Right lobe of liver (tissue), 6 donors: ENCODE data around the gene AGO1. TPM values are rescaled to one million over a fixed set of nuclear protein-coding genes. Genes with fewer than 3 reads are reported as not detected.
"Not testable (repeated sequence)": the region's sequence is repeated elsewhere in the genome, so short reads cannot be mapped to it uniquely, and the experiment has no call there.

Experiments
- ATAC-seq, 4 donors: fragments of 200-7000 bp; cut with Tn5 transposase; one replicate each; pipeline ENCODE4 v1.9.1; 2020; ENCODE audit warnings: mild to moderate bottlenecking in 4 of 4, moderate library complexity in 4 of 4
- DNase-seq, 3 donors: peaks; one replicate each; pipeline ENCODE4 v3.0.0-alpha.2; 2020
- H3K27ac ChIP-seq, 3 donors: fragments of 200-600 bp; one replicate each; pipeline ENCODE4 v1.8.0; 2022
- H3K27me3 ChIP-seq, 2 donors: fragments of 200-600 bp; one replicate each; pipeline ENCODE4 v1.8.0; 2022
- H3K36me3 ChIP-seq, 4 donors: fragments of 200-600 bp; sonication (generic) in 1 of 4; one replicate each; pipeline versions ENCODE4 v1.5.1 to v1.8.0; 2017 to 2022; ENCODE audit warnings: control low read depth in 1 of 4
- H3K4me1 ChIP-seq, 4 donors: fragments of 200-600 bp; sonication (generic) in 1 of 4; one replicate each; pipeline versions ENCODE4 v1.5.1 to v1.8.0; 2017 to 2022; ENCODE audit warnings: control low read depth in 1 of 4
- H3K4me3 ChIP-seq, 3 donors: fragments of 200-600 bp; one replicate each; pipeline ENCODE4 v1.8.0; 2022
- H3K9me3 ChIP-seq, 4 donors: fragments of 200-600 bp; sonication (generic) in 1 of 4; one replicate each; pipeline versions ENCODE4 v1.5.1 to v1.8.0; 2017 to 2022; ENCODE audit warnings: control low read depth in 1 of 4
- POLR2A ChIP-seq: fragments of 450-650 bp; IDR thresholded peaks from one replicate; pipeline ENCODE4 v1.6.1; 2017; ENCODE audit warnings: antibody characterized with exemption, mild to moderate bottlenecking
- WGBS: methylation state at CpG from one replicate; pipeline ENCODE4 v1.1.6; 2018; ENCODE audit warnings: low coverage, low lambda C conversion rate; ENCODE audit not compliant: insufficient coverage; ENCODE audit errors: missing lambda C conversion rate; 5-methylcytosine and 5-hydroxymethylcytosine counted together
- intact Hi-C, 2 donors: fragments of 100-400 bp; cut with DNase I; formaldehyde crosslinking; loops; one replicate each; pipeline versions ENCODE4 v1.11.2 to v1.14.1; 2022
- total RNA-seq, 6 experiments: library from RNA; depleted of rRNA in 2 of 6; stranded (reverse); fragments of >200 nt in 2 of 6; fragmentation: NEBNext Ultra II Directional in 3 of 6; extraction: Animal tissue kit (Norgen Biotek cat#: 25700) in 3 of 6; gene quantifications; one replicate each; pipeline versions ENCODE4 v1.1.0 to v1.2.4, GENCODE V29; 2016 to 2023
- TF ChIP-seq, protein P1 (sequence below), 4 donors: fragments of 200-600 bp in 3 of 4; fragments of 450-650 bp in 1 of 4; IDR thresholded peaks; one replicate each; pipeline versions ENCODE4 v1.5.1 to v1.8.0; 2016 to 2022; ENCODE audit warnings: antibody characterized with exemption in 4 of 4, mild to moderate bottlenecking in 2 of 4
- donor health status: DM: no; HTN: yes; CAD: no.
- donor health status: DM: no; HTN: no; CAD: no.
- donor health status: DM: no; HTN: no; CAD: no.
- donor health status: DM: no; HTN: yes; CAD: no.
- donor health status: DM: no; HTN: yes; CAD: no.

AGO1 gene
- total RNA-seq, 6 experiments from 2014 or later = 8.7 to 11.2 (median 10.5) TPM

DNA sequence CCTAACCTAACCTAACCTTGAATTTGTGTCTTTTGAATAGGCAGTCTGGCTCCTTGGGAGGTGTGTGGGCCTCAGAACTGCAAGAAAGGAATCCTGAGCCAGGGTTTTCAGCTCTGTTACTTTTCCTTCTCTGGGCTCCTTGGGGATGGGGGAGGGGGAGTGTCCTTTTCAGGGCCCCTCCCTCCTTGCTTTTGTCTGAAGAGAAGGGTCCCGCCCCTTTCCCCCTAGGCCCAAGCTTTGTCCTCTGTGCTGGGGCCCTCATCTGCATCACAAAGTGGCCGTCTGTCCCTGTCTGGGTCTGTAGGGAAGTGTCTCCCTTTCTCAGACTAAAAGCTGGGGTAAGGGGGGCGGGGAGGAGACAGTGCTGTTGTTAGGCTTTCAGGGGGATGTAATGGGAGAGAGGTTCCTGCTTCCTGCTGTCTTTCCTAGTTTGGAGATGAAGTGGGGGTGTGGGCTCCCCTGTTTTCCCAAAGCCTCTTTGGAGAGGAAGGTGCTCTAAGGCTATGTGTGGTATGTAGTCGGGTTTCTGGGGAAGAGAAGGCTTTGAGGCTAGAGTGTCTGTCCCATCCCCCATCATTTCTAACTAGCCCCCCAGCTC lies 3.1 kb downstream of the AGO1 start:
- intact Hi-C loops = no loop called here
- Histone ChIP-seq H3K9me3 (no peaks in the 10 kb centered on the region), H3K27ac (no peak overlapping the region), H3K4me3 (no peak overlapping the region), H3K27me3 (no peaks in the 10 kb centered on the region), H3K36me3 (peaks cover 0 to 3% (median 0%) of the 10 kb centered on the region in 4 donors), H3K4me1 (no peaks in the 10 kb centered on the region)
- no peak for DNase-seq
- WGBS = 81% methylated on average over 4 of the region's 4 CpGs
- TF ChIP-seq, protein P1, sequence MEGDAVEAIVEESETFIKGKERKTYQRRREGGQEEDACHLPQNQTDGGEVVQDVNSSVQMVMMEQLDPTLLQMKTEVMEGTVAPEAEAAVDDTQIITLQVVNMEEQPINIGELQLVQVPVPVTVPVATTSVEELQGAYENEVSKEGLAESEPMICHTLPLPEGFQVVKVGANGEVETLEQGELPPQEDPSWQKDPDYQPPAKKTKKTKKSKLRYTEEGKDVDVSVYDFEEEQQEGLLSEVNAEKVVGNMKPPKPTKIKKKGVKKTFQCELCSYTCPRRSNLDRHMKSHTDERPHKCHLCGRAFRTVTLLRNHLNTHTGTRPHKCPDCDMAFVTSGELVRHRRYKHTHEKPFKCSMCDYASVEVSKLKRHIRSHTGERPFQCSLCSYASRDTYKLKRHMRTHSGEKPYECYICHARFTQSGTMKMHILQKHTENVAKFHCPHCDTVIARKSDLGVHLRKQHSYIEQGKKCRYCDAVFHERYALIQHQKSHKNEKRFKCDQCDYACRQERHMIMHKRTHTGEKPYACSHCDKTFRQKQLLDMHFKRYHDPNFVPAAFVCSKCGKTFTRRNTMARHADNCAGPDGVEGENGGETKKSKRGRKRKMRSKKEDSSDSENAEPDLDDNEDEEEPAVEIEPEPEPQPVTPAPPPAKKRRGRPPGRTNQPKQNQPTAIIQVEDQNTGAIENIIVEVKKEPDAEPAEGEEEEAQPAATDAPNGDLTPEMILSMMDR (IDR thresholded peaks at IDR 0.05) = no peak
- no peak for TF ChIP-seq POLR2A
- ATAC-seq = no peak

DNA sequence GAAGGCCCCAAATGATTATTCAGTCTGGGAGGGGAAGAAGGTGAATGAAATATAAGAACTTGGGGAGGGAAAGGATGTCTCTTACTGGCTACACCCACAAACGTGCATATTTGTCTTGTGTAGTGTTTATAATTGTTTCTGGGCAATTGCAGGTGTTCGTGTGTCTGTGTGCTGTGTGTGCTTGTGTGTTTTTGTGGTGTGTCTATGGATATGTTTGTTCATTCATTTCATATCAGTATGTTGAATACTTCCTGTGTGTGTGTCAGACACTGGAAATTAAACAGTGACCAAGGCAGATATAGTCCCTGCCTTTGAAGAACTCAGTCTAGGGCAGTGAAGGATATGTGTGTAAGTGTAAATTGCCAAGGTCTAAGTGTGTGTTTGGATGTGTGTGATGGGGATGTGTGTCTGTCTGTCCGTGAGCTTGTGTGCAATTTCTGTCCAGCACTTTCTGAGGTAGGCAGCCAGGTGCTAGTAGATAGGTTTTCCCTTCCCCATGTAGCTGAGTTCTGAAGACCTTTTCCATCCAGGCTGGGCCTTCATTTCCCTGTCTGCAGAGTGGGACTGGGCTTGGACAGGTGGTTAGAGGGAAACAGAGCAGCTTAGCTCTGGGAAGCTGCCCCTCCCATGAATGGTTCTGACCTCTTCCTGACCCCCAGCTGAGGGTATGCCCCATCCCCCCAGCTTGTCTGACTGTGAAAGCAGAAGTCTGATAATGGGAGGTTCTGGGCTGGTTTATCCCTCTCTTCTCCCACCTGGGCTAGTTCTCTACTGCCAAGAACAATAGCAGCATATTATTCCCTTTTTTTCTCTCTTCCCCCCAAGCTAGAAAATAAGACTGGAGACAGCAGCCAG lies 3.8 kb downstream of the AGO1 start:
- Histone ChIP-seq H3K27ac (no peak overlapping the region), H3K4me1 (no peaks in the 10 kb centered on the region), H3K27me3 (no peaks in the 10 kb centered on the region), H3K4me3 (no peak overlapping the region), H3K36me3 (peaks cover 0 to 5% (median under 1%) of the 10 kb centered on the region in 4 donors), H3K9me3 (no peaks in the 10 kb centered on the region)
- intact Hi-C loops = no loop called here
- DNase-seq (no peak), ATAC-seq (no peak)
- WGBS = 43% methylated on average over 3 of the region's 3 CpGs
- TF ChIP-seq, protein P1 (IDR thresholded peaks at IDR 0.05) = no peak
- no peak for TF ChIP-seq POLR2A

DNA sequence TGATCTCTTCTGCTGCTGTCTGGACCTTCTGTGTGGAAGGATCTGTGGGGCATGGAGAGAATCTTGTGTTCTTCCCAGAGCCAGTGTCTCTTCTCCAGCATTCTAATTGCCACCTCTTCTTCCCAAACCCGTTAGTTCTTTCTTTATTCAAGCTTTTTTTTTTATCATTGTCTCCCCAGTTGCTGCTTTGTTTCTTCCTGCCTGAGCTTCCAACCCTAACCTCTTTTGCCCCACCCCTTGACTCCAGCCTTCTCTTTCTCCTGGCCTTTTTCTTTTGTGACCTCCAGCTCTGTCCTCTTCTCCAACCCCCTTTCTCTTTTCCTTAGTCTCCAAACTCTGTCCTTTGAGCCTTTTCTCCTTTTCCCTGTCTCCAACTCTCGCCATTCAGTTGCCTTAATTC lies 4.5 kb downstream of the AGO1 start:
- Histone ChIP-seq H3K36me3 (peaks cover 0 to 7% (median 3%) of the 10 kb centered on the region in 4 donors), H3K9me3 (no peaks in the 10 kb centered on the region), H3K4me1 (no peaks in the 10 kb centered on the region), H3K27me3 (no peaks in the 10 kb centered on the region), H3K27ac (no peak overlapping the region), H3K4me3 (no peak overlapping the region)
- WGBS = 92% methylated on average over 2 of the region's 2 CpGs
- intact Hi-C loops = no loop called here
- TF ChIP-seq POLR2A = no peak
- TF ChIP-seq, protein P1 (IDR thresholded peaks at IDR 0.05) = no peak
- ATAC-seq = no peak
- DNase-seq = no peak

DNA sequence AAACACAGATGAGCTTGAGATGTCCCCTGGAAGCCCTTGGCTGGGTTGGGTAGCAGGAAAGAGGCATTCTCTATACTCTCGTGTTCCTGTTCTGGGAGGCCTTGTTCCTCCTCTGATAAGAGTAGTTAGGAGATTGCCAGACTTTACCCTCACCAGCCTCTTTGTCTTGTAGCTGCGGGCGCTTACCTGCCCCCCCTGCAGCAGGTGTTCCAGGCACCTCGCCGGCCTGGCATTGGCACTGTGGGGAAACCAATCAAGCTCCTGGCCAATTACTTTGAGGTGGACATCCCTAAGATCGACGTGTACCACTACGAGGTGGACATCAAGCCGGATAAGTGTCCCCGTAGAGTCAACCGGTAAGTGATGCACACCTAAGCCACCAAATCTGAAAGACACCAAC lies 5.2 kb downstream of the AGO1 start:
- DNase-seq = no peak
- H3K4me1 ChIP-seq = no peaks in the 10 kb centered on the region
- H3K27ac ChIP-seq = no peak overlapping the region
- H3K27me3 ChIP-seq = no peaks in the 10 kb centered on the region
- peaks cover 0 to 12% (median 3%) of the 10 kb centered on the region in 4 donors for H3K36me3 ChIP-seq
- 90% methylated on average over 7 of the region's 11 CpGs for WGBS
- intact Hi-C loops = no loop called here
- no peaks in the 10 kb centered on the region for H3K9me3 ChIP-seq
- H3K4me3 ChIP-seq = no peak overlapping the region
- ATAC-seq = no peak
- TF ChIP-seq POLR2A = no peak

DNA sequence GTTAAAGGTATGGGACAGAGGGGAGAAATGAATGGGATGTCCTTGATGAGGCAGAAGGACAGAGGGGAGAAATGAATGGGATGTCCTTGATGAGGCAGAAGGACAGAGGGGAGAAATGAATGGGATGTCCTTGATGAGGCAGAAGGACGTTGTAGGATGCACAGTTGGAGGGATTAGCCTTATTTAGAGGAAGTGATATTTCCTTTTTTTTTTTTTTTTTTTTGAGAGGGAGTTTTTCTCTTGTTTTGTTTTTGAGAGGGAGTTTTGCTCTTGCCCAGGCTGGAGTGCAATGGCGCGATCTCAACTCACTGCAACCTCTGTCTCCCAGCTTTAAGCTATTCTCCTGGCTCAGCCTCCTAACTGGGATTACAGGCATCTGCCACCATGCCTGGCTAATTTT lies 6.0 kb downstream of the AGO1 start:
- 76% methylated on average over 3 of the region's 3 CpGs for WGBS
- H3K36me3 ChIP-seq = peaks cover 0 to 17% (median 7%) of the 10 kb centered on the region in 4 donors
- DNase-seq, H3K27me3 ChIP-seq, ATAC-seq, H3K4me1 ChIP-seq, intact Hi-C loops, H3K4me3 ChIP-seq, H3K9me3 ChIP-seq, H3K27ac ChIP-seq: not testable (repeated sequence)
